GM19397 (cell line): ENCODE results near the gene ST3GAL5.
"Not testable (repeated sequence)": the region's sequence is repeated elsewhere in the genome, so short reads cannot be mapped to it uniquely, and the experiment has no call there.

ENCODE experiments used
- ATAC-seq: cut with Tn5 transposase; IDR thresholded peaks from one replicate; pipeline ENCODE4 v1.9.1; 2021; ENCODE audit warnings: mild to moderate bottlenecking, moderate library complexity; ENCODE audit not compliant: unreplicated experiment

Gene ST3GAL5

DNA sequence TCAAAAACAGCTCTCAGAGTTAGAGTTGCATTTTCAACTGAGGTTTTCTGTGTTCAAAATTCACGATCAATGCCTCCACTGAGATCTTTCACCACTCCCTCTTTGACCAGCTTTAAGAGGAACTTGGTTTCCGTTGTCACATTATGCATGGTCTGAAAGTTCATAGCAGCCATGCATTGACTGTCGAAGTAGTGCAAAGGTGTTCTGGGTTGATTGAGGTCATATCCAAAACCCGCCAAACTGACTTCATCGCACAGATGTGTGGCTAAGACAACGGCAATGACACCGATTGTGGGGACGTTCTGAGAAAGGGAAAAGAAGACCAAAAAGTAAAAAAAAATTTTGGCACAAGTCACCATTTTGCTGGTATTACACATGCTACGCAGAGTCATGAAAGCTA is 48.7 kb downstream of the ST3GAL5 start:
- no peak for ATAC-seq

DNA sequence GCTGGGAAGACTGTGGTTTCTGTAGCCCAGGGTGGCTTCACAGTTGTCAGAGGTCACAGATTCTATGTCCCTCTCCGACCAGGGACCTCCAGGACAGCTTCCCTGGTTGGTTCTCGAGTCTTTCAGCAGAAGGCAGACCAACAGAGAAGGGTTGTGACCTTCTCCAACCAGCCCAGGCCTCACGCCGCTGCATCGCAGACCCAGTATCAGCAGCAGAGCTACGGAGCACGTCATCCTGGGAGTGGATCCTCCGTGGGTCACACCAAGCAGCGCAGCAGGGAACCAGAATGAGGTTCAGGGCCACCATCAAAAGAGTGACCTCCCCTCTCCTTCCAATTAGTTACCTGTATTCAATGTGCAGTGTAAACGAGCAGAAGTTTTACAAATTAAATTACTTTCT is 49.3 kb downstream of the ST3GAL5 start:
- no peak for ATAC-seq

DNA sequence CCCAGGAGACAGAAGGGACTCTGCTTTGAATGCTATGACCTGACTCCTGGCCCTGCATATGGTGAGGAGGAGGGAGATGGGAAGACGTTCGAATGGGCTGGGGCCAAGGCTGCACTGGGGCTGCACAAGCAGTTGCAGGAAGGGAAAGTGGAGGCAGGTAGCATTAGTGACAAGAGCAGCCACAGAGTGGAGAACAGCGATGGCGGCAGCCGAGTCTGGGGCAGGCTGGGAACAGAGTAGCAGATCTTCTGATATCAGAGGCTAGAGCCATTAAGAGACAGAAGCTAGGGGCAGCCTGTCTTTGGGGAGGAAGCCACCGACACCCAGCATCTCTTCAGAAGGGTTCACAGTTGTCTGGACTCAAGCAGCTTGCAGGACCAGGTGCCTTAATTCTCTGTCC is 50.1 kb downstream of the ST3GAL5 start:
- no peak for ATAC-seq

DNA sequence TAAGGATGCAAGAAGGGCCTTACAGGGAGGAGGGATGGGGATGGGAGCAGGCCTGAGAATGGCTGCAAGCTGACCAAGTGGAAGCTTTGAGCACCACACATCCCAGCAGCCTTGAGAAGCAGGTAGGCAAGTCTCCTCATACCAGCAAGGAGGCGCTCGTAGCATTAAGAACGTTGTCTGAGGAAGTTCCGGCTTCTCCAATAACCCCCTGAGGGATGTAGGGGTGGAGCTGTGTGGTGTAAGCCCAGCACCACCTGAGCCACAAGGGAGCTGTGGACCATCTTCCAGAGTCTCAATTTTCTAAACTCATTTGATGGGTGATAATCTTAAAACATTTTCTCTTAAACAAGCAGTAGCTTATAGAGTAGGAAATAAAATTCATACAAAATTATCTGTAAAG is 50.6 kb downstream of the ST3GAL5 start:
- no peak for ATAC-seq

DNA sequence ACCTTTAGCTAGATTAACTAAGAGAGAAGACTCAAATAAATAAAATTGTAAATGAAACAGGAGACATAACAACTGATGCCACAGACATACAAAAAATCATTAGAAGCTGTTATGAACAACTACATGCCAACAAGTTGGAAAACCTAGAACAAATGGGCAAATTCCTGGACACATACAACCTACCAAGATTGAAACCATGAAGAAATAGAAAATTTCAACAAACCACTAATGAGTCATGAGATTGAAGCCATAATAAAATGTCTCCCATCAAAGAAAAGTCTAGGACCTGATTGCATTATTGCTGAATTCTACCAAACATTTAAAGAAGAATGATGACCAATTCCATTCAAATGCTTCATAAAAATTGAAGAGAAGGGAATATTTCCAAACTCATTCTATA is 54.3 kb downstream of the ST3GAL5 start:
- ATAC-seq = no peak

DNA sequence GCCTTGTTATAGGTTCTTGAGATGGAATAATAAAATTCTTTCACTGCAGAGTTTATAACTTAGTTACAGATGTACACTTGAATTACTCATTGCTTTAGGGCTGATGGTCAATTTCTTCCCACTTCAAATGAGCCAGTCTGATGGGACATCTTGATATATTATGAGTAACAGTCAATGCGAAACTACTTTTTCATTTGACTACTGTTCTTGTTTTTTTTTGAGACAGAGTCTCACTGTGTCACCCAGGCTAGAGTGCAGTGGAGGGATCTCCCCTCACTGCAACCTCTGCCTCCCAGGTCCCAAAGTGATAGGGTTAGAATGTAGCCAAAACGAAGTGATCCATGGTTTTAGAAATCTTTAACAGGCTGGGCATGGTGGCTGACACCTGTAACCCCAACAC is 57.1 kb downstream of the ST3GAL5 start:
- no peak for ATAC-seq

DNA sequence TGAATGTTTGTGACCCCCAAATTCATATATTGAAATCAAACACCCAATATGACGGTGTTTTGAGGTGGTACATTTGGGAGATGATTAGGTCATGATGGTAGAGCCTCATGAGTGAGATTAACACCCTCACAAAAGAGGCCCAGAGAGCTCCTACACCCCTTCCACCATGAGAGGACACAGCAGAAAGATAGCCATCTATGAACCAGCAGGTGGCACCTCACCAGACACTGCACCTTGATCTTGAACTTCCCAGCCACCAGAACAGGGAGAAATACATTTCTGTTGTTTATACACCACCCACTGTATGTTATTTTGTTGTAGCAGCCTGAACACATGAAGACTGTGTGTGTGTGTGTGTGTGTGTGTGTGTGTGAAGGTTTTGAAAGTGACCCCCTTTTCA is 58.1 kb downstream of the ST3GAL5 start:
- ATAC-seq = no peak

DNA sequence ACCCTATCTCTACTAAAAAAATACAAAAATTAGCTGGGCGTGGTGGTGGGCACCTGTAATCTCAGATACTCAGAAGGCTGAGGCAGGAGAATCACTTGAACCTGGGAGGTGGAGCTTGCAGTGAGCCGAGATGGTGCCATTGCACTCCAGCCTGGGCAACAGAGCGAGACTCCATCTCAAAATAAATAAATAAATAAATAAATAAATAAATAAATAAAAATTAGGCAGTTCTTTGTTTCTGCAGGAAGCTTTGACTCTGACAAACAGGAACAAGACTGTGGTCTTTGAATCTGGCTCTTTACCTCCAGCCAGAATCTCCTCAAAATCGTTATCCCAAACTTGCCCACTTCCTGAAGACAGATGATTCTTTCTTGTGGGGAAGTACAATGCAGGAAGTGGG is 59.4 kb downstream of the ST3GAL5 start:
- ATAC-seq = not testable (repeated sequence)

DNA sequence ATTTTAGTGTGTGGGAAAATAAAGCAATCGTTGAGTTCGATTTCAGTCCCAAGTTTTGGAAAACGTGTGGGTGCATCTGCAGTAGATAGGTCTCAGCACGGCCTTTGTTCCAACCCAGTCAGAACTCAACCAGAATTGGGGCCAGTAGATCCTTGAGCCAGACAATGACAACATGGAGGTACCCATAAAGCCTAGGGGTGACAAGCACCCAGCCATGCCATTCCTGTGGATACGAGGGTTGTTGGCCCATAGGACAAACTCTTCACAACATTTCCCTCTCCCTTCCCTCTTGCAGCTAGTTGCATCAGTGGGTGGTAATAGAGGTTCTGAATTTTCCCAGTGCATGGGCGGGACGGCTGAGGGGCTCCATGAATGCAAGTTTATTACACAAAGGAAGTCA is 60.1 kb downstream of the ST3GAL5 start:
- no peak for ATAC-seq

DNA sequence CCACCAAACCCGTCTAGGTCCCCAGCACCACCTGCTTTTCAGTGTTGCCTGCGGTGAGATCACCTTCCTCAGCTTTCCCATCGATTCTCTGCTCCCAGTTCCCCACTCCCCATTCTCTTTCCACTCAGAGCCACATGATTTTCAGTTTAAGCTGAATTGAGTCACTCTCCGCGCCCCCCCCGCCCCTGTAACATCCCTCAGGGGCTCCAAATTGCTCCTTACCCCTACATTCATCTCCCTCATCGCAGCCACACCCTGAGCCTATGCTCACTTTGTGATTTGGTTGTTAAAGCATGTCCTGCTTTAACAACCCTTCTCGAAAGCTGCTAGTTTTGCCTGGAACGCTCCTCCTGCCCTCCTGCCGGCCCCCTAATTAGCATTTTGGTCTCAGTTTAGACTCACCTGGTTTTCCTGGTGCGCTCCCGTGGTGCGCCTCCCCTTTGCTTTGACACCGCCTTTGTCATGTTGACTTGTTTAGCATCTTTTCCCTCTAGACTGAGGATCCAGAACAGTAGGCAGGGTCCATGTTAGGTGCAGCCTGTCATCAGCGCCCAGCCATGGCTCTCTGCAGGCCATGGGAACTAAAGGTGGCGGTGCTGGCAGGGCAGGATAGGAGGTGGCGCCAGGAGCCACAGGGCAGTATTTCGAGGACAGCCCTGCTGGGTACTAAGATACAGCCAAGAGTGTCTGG is 60.8 kb downstream of the ST3GAL5 start:
- ATAC-seq = no peak

DNA sequence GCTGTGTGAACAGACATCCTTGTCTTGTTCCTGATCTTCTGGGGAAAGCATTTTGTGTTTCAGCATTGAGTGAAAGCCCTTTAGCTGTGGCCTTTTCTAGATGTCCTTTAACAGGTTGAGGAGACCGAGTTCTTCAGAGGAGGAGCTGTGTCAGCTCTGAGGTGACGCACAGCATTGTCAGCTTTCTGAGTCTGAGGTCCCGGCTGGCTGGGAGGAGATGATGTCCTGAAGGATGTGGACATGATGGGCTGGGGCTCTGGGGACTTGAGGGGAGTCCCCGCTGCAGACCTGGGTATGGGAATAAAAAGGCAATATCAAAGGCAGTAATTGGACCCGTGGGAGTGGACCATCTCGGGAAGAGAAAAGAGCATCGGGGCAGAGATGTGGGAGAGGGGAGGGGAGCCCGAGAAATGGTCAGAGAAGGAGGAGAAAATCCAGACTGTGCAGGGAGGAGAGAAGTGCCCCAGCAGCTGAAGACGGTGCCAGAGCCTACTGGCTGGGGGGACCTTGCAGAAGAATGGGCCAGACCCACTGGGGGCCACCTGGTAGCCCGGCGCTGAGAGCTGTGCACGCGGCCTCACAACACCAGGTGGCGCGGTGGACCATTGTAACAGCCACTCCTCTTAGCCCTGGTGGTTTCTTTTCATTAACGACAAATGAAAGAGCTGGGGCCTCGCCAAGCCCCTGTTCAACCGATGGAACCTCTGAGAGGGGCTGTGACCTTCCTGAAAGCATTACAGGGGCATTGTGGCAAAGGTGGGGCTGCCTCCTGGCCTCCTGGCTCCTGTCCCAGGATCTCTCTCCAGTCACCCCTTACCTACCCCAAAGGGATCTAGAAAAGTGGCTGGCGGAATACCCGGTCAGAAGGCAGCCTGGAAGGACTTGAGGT is 61.6 kb downstream of the ST3GAL5 start:
- ATAC-seq = peak; percentile 86

DNA sequence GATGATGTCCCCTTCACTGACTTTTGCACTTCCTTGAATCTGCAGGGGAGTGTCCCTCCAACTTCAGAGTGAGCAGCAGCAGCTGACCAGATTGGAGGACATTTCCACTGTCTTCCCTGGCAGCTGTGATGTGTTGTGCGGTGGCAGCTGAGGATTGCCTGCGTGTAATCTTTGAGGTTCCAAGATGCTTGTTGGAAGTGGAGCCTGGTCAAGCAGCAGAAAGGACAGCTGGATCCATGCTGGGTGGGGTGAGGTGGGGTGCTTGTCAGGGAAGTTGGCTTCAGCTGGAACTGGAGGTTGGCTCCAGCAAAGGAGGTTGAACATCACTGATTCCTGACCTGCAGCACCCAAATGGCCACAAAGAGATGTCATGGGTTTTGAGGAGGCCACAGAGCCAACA is 64.8 kb downstream of the ST3GAL5 start:
- no peak for ATAC-seq

DNA sequence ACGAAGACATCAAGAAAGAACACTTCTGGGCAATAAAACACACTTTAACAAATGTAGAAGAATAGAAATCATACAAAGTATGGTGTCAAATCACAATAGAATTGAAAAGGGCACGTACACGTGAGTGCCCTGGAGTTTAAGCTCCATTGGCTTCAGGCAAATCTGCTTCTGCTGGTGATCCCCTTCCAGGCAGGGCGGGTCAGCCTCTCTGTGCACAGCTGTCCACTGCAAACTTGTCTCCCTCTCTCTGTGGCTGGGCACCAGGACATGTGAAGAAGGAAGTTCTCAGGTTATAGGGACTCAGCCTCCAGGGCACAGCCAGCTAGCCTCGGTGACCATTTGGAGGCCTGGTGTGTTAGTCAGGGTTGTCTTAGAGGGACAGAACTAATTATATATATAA is 66.0 kb downstream of the ST3GAL5 start:
- ATAC-seq = no peak

DNA sequence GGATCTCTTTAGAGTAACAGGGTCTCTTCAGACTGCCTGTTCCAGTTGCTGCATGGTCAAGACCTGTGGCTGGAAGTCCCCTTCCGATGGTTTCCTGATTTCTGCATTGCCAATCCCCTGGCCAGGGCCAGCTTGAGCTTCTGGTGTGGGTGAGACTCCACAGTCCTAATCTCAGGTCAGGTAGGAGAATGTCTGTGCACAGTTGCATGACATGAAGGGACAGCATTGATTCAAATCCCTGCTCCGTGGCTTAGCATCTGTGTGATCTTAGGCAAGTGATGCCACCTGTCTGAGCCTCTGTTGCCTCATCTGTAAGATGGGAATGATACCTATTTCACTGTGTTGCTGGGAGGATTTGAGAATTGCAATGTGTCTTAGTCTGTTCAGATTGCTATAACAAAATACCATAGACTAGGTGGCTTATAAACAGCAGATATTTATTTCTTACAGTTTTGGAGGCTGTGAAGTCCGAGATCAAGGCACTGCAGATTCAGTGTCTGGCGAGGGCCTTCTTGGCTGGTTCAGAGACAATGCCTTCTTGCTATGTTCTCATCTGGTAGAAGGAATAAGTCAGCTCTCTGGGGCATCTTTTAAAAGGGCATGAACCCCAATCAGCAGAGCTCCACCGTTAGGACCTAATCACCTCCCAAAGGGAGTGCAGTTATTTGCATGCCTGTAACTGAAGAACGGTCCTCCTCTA is 68.8 kb downstream of the ST3GAL5 start:
- no peak for ATAC-seq

DNA sequence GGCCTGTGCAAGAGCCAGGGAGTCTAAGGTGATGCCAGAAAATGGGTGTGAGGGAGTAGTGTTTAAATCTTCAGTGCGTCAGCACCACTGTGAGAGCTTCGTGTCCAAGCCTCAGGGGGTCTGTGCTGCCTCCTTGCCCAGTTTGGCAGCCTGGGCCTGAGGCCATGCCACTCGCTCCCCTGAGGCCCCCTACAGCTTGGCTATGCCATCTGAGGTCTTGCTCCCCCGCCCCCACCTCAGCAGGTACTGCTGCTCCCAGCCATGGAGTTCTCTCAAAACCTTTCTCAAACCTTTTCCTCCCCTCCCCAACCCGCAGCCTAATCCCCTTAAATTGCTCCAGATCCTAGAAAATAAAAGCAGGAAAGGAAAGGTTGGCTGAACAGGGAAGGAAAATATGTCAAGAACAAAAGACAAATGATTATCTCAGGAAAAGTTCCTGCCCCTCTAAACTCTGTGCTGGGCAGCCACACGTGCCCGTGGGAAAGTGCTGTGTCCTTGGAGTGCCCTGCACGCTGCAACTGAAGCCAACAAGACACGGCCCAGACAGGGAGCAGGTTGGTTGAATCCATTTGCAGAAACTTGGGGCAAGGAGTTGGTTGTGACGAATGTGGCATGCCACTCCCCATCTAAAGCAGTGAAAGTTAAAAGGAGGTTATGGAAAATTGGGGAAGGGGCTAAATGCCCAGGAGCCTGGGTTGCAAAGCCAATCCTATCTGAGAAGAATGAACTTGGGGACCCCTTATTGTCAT is 73.8 kb downstream of the ST3GAL5 start:
- no peak for ATAC-seq

DNA sequence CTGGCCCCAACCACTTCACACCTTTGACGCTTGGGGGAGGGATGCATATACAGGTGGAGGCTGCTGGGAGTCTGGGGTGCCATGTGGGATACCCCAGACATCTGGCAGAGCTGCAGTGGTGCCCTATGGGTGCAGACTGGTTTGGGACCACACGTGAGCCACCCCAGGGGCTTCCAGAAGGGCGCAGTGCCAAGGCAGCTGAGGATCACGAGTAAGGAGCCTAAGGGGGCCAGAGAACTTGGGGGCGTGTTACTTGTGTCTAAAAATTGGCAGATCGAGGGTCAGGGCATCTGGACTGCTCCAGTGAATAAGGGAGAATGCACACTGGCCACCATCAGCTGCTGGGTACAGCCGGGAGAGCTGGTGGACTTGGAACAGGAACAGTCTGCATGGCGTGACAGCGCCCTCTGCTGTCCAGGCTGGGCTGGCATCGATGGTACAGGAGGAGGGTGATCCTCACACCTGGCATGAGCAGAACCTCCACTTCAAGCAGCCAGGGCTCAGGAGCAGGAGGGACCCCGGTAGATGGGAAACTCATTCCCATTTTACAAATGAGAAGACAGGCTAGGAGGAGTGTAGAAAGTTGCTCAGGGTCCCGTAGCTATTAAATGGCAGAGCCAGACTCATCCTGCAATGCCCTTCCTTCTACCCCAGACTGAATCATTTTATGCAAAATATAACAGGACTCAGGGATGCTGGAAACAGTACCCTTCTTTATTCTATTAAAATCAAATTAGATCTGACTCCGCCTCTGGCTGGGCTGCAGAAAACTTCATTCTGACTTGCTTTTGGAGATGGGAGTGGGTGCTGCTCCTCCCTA is 74.6 kb downstream of the ST3GAL5 start:
- ATAC-seq = no peak

DNA sequence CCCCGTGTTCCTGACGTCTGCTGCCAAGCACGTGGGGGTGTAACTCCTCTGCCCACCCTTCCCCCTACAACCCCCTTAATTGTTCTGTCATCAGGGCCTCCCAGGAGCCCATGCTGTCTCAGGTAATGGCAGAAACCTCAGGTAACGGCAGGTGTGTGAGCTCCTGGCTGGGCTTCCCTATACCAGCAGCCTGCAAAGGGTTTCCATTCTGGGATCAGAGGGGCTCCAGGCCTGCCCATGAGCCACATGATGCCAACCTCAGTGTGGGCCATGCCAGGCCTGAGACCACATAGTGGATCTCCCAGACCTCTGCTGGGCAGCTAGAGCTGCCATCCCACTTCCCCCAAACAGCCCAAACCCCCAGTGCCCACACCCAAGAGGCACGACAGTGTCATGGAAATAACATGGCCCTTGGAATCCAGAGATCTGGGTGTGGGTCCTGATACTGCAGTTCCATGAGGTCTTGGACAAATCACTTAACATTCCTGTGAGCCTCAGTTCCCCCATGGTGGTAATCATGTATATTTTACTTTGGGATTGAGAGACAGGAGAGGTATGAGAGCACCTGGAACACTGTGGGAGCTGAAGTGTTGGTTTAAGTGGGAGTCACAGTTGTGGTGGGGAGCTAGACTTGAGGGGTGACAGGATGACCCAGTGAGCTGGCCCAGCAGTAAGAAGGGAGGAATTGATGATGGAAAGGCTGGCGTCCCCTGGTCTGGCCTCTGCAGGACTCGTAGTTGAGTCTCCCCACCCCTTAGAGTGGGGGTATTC is 75.4 kb downstream of the ST3GAL5 start:
- no peak for ATAC-seq

DNA sequence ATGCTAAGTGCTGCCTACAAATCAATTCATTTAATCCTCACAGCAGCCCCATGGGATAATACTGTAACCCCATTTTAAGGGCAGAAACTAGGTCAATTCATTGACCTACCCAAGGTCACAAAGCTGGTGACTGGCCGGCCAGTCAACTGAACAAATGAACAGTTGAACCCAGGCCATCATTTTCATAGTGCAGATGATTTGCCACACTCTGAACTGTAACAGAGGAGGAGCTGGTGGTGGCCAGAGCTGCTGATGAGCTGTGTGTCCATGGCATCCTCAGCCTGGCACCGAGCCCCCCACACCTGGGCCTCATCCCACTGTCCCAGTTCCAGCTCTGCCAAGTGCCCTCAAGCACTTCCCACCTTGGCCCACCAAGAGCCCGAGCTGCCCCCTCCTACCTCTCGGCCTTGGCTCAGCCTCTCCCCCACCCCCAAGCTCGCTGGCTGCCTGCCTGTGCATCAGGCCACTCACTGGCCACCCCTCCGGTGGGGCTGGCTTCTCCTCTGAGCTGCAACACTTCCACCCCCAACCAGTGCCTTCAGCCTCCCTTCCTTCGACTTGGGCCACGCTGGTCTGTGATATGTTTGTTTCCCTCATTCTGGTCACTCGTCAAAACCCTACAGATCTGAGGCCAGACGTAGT is 76.6 kb downstream of the ST3GAL5 start:
- no peak for ATAC-seq
